HUES64 (cell line): ENCODE data around the gene ADSS1.

Experiments
- H3K27ac ChIP-seq: 2 replicates; pipeline ENCODE4 v1.7.0; 2013; ENCODE audit warnings: low read depth, low read length, inconsistent platforms
- H3K27me3 ChIP-seq: 2 replicates; pipeline ENCODE4 v1.6.1; 2013; ENCODE audit warnings: mild to moderate bottlenecking, low read length; ENCODE audit not compliant: insufficient read depth
- H3K36me3 ChIP-seq: 2 replicates; pipeline ENCODE4 v1.6.1; 2013; ENCODE audit warnings: mild to moderate bottlenecking, low read length; ENCODE audit not compliant: insufficient read depth
- H3K4me1 ChIP-seq: 2 replicates; pipeline ENCODE4 v1.6.1; 2013; ENCODE audit warnings: mild to moderate bottlenecking, low read length, moderate library complexity; ENCODE audit not compliant: insufficient read depth
- H3K4me3 ChIP-seq: 2 replicates; pipeline ENCODE4 v1.5.1; 2013; ENCODE audit warnings: mild to moderate bottlenecking, low read length, moderate library complexity
- H3K9ac ChIP-seq: 2 replicates; pipeline ENCODE4 v1.6.1; 2013; ENCODE audit warnings: mild to moderate bottlenecking, low read depth, low read length
- H3K9me3 ChIP-seq: 2 replicates; pipeline ENCODE4 v1.6.1; 2013; ENCODE audit warnings: low read depth, low read length; ENCODE audit not compliant: insufficient read depth
- WGBS: fragments of 150-250, 120-280 bp; methylation state at CpG from one replicate; pipeline ENCODE4 v1.1.7; 2013; ENCODE audit warnings: missing lambda C conversion rate; 5-methylcytosine and 5-hydroxymethylcytosine counted together

Gene ADSS1

DNA sequence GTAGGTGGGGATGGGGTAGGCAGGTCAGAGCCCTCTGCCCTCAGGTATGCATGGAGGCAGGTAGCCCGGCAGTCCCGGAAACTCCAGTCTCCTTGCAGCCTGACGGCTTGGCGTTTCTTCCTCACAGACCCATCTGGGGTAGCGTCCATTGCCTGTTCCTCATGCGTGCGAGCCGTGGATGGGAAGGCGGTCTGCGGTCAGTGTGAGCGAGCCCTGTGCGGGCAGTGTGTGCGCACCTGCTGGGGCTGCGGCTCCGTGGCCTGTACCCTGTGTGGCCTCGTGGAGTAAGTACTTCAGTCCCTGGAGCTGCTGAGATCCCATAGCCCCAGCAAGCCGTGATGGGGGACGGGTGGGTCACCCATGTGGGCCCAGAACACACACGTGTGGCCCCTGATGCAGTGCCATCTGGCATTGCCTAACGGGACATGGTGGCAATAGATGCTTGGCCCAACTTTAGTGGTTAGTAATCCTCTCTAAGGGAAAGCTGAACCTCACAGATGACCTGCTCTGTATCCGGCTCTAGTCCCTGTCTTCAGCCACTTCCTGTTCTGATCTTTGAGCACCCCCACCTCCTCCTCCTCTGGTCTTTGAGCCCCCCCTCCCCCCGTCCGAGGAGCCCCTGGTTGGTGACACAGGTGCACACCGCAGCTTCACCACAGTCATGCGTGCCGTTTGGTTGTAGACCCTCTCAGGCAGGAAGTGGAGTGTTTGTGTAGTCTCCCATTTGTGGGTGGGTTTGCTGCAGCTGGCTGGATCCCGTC is 32.6 kb downstream of the ADSS1 start:
- Histone ChIP-seq H3K27me3 (no peaks in the 10 kb centered on the region), H3K4me3 (no peak overlapping the region), H3K4me1 (peaks cover 5% of the 10 kb centered on the region; the same call in 1 of the 2 replicates), H3K9me3 (peaks cover 5% of the 10 kb centered on the region), H3K9ac (no peak overlapping the region), H3K36me3 (peaks cover 46% of the 10 kb centered on the region), H3K27ac (no peak overlapping the region)
- WGBS: 90% methylated on average over 27 of the region's 27 CpGs

DNA sequence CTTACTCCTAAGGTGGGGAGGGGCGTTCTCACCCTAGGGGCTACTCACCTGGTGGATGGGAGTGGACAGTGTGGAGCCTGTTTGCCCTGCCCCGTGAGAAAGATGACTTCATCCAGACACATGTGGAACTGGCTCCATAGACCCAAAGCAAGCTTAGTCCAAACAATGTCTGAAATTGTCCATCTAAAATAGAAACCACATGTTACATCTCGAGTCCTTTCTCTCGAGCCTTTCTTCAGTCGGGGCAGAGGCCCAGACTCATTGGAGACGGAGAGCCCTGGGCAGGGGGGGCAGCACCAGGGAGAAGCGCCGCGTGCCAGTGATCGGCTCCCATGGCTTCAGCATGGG is 33.2 kb downstream of the ADSS1 start:
- peaks cover under 1% of the 10 kb centered on the region; the same call in 1 of the 2 replicates for H3K9me3 ChIP-seq
- no peak overlapping the region for H3K9ac ChIP-seq
- H3K36me3 ChIP-seq: peaks cover 50% of the 10 kb centered on the region

DNA sequence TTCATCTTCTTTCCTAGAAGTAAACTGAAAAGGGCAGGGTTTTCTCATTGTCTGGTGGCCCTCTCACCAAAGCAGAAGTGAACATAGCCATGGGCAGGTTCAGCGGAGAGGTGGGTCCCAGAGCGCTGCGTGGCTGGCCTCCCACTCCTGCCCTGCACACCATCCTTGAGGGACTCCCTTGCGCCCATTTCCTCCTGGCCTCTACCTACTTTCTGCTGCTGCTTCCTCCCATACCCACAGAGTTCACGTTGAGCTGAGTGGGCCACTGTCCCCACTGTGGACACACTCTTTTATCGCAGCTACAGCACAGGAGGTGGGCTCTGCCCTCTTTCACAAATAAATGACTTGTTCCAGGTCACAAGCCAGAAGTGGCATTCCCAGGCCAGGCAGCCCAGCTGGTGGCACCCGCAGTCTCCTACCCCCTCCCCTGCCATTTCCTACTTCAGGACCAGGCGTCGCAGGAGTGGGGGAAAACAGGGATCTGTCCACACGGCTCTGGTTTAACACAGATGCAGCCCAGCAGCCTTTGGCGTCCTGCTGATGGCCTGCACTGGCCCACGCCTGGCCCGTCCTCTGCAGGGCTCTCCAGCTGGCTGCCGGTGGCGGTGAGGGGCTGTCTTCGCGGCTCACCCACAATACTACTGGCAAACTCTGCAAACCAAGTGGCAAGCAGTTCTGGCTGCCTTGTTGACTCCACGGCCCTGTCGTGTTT is 33.8 kb downstream of the ADSS1 start:
- no peak overlapping the region for H3K4me3 ChIP-seq
- peaks cover 5% of the 10 kb centered on the region; the same call in 1 of the 2 replicates for H3K4me1 ChIP-seq
- no peak overlapping the region for H3K9ac ChIP-seq
- no peaks in the 10 kb centered on the region for H3K27me3 ChIP-seq
- 95% methylated on average over 19 of the region's 19 CpGs for WGBS
- H3K9me3 ChIP-seq: no peaks in the 10 kb centered on the region
- H3K27ac ChIP-seq: no peak overlapping the region
- peaks cover 52% of the 10 kb centered on the region for H3K36me3 ChIP-seq

More for the DNA sequence above, 33.2 kb downstream of the ADSS1 start:
- Histone ChIP-seq H3K27ac (no peak overlapping the region), H3K4me3 (no peak overlapping the region), H3K4me1 (peaks cover 5% of the 10 kb centered on the region; the same call in 1 of the 2 replicates), H3K27me3 (no peaks in the 10 kb centered on the region)
- WGBS: 95% methylated on average over 10 of the region's 10 CpGs

DNA sequence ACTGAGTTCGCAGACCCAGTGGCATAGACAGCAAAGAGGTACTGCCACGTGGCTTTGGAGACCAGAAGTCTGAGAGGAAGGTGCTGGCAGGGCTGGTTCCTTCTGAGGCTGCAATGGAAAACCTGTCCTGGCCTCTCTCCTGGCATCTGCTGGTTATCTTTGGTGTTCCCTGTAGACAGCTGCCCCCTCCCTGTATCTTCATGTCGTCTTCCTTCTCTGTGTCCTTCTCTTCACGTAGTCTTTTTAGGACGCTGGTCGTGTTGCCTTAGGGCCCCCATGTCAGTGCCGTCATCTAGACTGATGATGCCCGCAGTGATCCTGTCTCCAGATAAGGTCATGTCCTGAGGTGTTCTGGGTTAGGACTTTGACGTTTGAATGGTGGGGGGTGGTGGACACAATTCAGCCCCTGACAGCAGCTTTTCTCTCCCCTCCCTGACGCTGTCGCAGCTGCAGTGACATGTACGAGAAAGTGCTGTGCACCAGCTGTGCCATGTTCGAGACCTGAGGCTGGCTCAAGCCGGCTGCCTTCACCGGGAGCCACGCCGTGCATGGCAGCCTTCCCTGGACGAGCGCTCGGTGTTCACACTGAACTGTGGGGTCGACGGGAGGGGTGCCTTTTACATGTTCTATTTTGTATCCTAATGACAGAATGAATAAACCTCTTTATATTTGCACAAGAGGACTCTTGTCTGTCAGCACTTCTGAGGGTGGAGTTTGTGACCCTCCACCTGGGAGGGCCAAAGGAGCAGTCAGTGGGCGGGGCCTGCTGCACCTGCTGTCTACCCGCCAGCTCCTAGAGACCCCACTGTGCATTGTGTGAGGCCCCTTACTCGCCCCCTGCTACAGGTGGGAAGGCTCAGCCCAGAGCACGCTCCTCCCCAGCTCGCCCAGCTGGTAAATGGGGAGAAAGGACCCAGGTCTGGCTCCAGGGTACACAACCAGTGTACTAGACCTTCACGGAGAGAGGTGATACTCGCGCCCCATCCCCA is 35.2 kb downstream of the ADSS1 start:
- Histone ChIP-seq H3K27ac (no peak overlapping the region), H3K36me3 (peaks cover 52% of the 10 kb centered on the region)
- 95% methylated on average over 28 of the region's 30 CpGs for WGBS

DNA sequence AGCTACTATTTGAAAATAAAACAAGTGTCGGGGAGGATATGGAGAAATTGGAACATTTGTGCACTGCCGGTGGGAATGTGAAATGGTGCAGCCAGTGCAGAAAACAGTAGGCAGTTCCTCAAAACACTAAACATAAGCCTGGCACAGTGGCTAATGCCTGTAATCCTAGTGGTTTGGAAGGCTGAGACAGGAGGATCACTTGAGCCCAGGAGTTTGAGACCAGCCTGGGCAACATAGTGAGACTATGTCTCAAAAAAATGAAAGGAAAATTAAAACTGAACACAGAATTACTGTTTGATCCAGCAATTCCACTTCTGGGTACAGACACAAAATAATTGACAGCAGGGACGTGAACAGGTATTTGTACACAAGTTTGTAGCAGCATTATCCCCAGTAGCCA is 41.5 kb downstream of the ADSS1 start:
- no peak overlapping the region for H3K4me3 ChIP-seq
- H3K27me3 ChIP-seq: no peaks in the 10 kb centered on the region
- peaks cover 5% of the 10 kb centered on the region; the same call in 1 of the 2 replicates for H3K4me1 ChIP-seq
- H3K27ac ChIP-seq: no peak overlapping the region
- peaks cover 12% of the 10 kb centered on the region for H3K36me3 ChIP-seq
- no peaks in the 10 kb centered on the region for H3K9me3 ChIP-seq
- 96% methylated on average over 3 of the region's 3 CpGs for WGBS
- no peak overlapping the region for H3K9ac ChIP-seq

More for the DNA sequence above, 35.2 kb downstream of the ADSS1 start:
- Histone ChIP-seq H3K27me3 (no peaks in the 10 kb centered on the region), H3K4me3 (no peak overlapping the region), H3K9me3 (no peaks in the 10 kb centered on the region), H3K4me1 (peaks cover under 1% of the 10 kb centered on the region; the same call in 1 of the 2 replicates), H3K9ac (no peak overlapping the region)

DNA sequence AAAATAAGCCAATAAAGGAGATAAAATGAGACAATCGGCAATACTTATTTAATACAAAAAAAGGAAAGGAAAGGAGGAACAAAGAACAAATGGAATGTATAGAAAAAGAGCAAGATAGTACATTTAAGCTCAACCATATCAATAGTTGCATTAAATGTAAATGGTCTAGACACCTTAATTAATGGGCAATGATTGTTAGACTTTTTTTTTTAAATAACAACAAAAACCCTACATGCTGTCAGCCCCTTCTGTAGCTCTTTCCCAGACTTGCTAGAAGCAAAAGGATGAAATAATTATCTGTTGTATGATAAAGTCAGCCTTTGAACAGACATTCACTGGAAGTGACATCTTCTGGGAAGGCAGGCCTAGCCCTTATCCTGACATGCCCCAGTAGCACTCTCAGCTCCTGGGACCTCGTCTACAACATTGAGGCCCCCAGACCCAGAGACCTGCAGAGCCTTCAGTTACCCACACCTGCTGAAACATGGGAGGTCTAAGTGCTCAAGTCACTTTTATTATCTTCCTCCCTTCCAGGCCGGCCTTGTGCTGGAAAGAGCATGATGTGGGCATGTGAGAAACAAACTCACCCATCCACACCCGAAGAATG is 42.3 kb downstream of the ADSS1 start:
- WGBS: 96% methylated on average over 2 of the region's 4 CpGs

DNA sequence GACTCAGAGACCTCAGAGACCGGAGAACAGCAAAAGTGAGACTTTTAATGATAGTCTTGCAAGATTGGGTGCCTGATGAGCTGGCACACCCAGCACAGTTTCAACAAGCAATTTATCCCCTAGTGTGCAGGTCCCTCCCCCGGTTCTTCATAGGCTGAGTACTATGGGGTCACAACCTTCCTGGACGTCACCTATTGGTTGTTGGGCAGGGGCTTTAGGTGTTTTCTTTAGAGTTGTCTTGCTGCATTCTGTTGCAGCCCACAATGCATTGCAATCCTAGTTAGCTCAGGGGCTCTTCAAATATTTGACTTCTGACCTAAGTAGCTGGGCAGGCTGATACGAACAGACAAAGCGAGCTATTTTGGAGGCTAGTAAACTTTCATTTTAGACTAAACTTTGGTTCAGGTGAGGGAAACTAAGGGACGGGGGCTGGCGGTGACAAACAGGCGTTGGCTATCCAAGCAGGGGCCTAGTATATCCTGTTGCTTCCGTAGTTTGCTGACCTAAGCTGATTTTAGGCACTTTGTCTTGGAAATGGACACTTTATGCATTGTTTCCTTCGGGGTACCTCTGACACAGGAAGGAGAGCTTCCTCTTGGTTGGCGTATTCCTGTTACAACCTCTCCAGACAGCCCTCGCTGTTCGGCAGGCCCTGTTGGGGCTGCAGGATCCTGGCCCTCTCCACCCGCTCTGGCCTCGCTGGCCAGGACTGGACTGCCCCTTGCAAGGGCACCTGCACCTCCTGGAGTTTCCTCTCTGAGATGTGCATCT is 43.0 kb downstream of the ADSS1 start:
- H3K4me1 ChIP-seq: peaks cover 5% of the 10 kb centered on the region; the same call in 1 of the 2 replicates
- WGBS: 94% methylated on average over 14 of the region's 15 CpGs
- H3K4me3 ChIP-seq: peak overlapping the region; percentile 31
- H3K27me3 ChIP-seq: no peaks in the 10 kb centered on the region
- H3K9me3 ChIP-seq: 0 out of 2 replicates have a peak, but pooled peaks cover 3% of the 10 kb centered on the region
- H3K9ac ChIP-seq: no peak overlapping the region
- no peak overlapping the region for H3K27ac ChIP-seq
- H3K36me3 ChIP-seq: peaks cover 20% of the 10 kb centered on the region

More for the DNA sequence above, 42.3 kb downstream of the ADSS1 start:
- no peaks in the 10 kb centered on the region for H3K27me3 ChIP-seq
- H3K27ac ChIP-seq: no peak overlapping the region; the same call in 1 of the 2 replicates
- no peak overlapping the region for H3K9ac ChIP-seq
- 0 out of 2 replicates have a peak, but pooled peaks cover 3% of the 10 kb centered on the region for H3K9me3 ChIP-seq
- peaks cover 5% of the 10 kb centered on the region; the same call in 1 of the 2 replicates for H3K4me1 ChIP-seq
- H3K36me3 ChIP-seq: peaks cover 18% of the 10 kb centered on the region
- H3K4me3 ChIP-seq: peak overlapping the region; percentile 31

DNA sequence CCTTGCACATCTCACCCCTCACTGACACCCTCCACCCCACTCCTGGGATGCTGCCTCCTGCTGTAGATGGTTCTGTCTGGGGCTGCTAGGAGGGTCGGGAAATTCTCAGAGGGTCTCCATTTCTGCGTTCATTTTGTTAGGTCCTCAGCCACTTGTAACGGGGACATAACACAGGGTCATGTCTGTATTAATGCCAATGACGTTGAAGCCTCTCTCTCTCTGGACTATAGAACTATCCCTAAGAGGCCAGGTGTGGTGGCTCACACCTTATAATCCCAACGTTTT is 43.5 kb downstream of the ADSS1 start:
- 0 out of 2 replicates have a peak, but pooled peaks cover 3% of the 10 kb centered on the region for H3K9me3 ChIP-seq
- peaks cover 21% of the 10 kb centered on the region for H3K36me3 ChIP-seq
- 89% methylated on average over 5 of the region's 5 CpGs for WGBS

DNA sequence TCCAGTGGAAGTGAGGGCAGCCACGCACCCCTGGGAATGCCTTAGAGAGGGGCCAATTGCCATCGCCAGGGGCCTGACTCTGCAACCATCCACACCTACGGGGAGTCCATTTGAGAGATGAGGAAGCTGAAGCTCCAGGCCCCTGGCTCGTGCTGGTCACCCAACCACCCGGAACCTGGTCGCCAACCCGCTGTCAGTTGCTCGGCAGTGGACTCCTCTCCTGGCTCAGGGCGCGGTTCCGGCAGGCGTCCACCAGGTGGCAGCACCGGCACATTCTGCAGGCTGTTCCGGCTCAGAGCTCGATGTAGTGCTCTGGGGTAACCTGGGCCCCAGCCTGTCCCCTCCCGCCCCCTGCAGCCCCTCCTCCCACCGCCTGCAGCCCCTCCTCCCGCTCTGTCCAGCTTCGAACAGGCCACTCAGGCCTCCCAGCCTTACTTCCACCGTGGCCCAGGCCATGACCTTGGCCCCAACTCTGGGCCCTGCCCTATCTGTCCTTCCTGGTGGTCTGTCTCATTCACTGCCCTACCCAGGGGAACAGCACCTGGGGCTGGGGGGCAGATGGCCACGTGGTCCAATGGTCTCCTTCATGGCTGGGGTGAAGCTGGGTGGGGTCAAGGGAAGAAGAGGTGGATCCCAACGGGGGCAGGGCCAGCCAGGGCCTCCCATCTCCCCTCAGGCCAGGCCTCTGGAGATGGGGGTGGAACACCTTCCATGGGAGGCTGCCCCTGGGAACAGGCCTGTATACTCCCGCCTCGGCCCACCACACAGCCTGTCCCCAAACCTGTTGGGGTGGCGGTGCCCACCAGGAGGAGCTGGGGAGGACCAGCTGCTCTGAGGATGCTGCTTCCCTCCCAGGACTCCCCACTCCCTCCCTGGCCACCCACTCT is 44.7 kb downstream of the ADSS1 start:
- Histone ChIP-seq H3K4me3 (peak overlapping the region; percentile 24; the same call in 1 of the 2 replicates), H3K4me1 (peaks cover 5% of the 10 kb centered on the region; the same call in 1 of the 2 replicates), H3K27me3 (no peaks in the 10 kb centered on the region), H3K27ac (no peak overlapping the region), H3K36me3 (peaks cover 29% of the 10 kb centered on the region), H3K9ac (peak overlapping the region; percentile 29; the same call in 1 of the 2 replicates), H3K9me3 (0 out of 2 replicates have a peak, but pooled peaks cover 3% of the 10 kb centered on the region)
- WGBS: 23% methylated on average over 25 of the region's 25 CpGs

More for the DNA sequence above, 43.5 kb downstream of the ADSS1 start:
- H3K9ac ChIP-seq: no peak overlapping the region
- no peak overlapping the region for H3K4me3 ChIP-seq
- no peaks in the 10 kb centered on the region for H3K27me3 ChIP-seq
- no peak overlapping the region for H3K27ac ChIP-seq
- peaks cover 5% of the 10 kb centered on the region; the same call in 1 of the 2 replicates for H3K4me1 ChIP-seq
